Muscle of leg (tissue), 16 donors: ENCODE measurements around the gene UROD. TPM values are rescaled to one million over a fixed set of nuclear protein-coding genes. Genes with fewer than 3 reads are reported as not detected.
"Not testable (repeated sequence)": the region's sequence is repeated elsewhere in the genome, so short reads cannot be mapped to it uniquely, and the experiment has no call there.

Experiments used
- DNase-seq: peaks from one replicate; pipeline ENCODE4 v3.0.0; 2013
- H3K27ac ChIP-seq: one replicate; pipeline ENCODE4 v1.5.1; 2013; ENCODE audit warnings: mild to moderate bottlenecking, low read length, control low read depth
- H3K27me3 ChIP-seq: one replicate; pipeline ENCODE4 v1.6.1; 2013; ENCODE audit warnings: low read length; ENCODE audit not compliant: control insufficient read depth, insufficient read depth
- H3K36me3 ChIP-seq: one replicate; pipeline ENCODE4 v1.6.1; 2013; ENCODE audit warnings: low read length; ENCODE audit not compliant: control insufficient read depth, insufficient read depth
- H3K4me1 ChIP-seq: one replicate; pipeline ENCODE4 v1.6.1; 2013; ENCODE audit warnings: low read length; ENCODE audit not compliant: control insufficient read depth, insufficient read depth
- H3K4me3 ChIP-seq: one replicate; pipeline ENCODE4 v1.5.1; 2013; ENCODE audit warnings: low read length, control low read depth
- H3K9me3 ChIP-seq: replicated peaks from 2 replicates; pipeline ENCODE4 v1.6.1; 2013; ENCODE audit warnings: low read depth, low read length; ENCODE audit not compliant: control insufficient read depth
- WGBS: methylation state at CpG from one replicate; pipeline ENCODE4 v1.1.5; 2013; ENCODE audit warnings: missing lambda C conversion rate; ENCODE audit not compliant: insufficient coverage; 5-methylcytosine and 5-hydroxymethylcytosine counted together
- long read RNA-seq, 11 donors: transcript quantifications; one replicate each; lab custom pipeline, GENCODE V29; 2026
- polyA plus RNA-seq, 8 donors: library from polyadenylated mRNA; unstranded; fragments of 120-200 nt; gene quantifications; one replicate each; pipeline versions ENCODE4 v1.2.1 to v1.2.3, GENCODE V29; 2013; ENCODE audit warnings: inconsistent platforms in 1 of 8, low replicate concordance in 1 of 8; ENCODE audit not compliant: insufficient read length in 8 of 8, insufficient read depth in 1 of 8
- total RNA-seq: library from RNA; stranded (reverse); fragments of 120-200 nt; gene quantifications from one replicate; pipeline ENCODE4 v1.2.4, GENCODE V29; 2013

The UROD gene
- total RNA-seq (96.8 TPM), polyA plus RNA-seq (10 to 100 TPM; 79.9 to 94.0 (median 87.4) TPM)
- long read RNA-seq, donor 1, transcript UROD-210 (2 exons, 524 nt), result minor isoform, 9 of 29 reads
- long read RNA-seq, donor 1, transcript UROD-201 (10 exons, 1,300 nt), result major isoform, 14 of 29 reads
- long read RNA-seq, donor 1, partial matches to known transcripts, result 0 of 29 reads
- long read RNA-seq, donor 1, other reads (novel, unspliced or antisense), result 0 of 29 reads
- long read RNA-seq, donor 2, transcript UROD-210 (2 exons, 524 nt), result major isoform, 5 of 10 reads
- long read RNA-seq, donor 2, transcript UROD-201 (10 exons, 1,300 nt), result major isoform, 5 of 10 reads
- long read RNA-seq, donor 2, partial matches to known transcripts, result 0 of 10 reads
- long read RNA-seq, donor 2, other reads (novel, unspliced or antisense), result 0 of 10 reads
- long read RNA-seq, donor 3, transcript UROD-201 (10 exons, 1,300 nt), result major isoform, 32 of 61 reads
- long read RNA-seq, donor 3, transcript UROD-210 (2 exons, 524 nt), result minor isoform, 28 of 61 reads
- long read RNA-seq, donor 3, partial matches to known transcripts, result 0 of 61 reads
- long read RNA-seq, donor 3, other reads (novel, unspliced or antisense), result 0 of 61 reads
- long read RNA-seq, donor 4, transcript UROD-210 (2 exons, 524 nt), result minor isoform, 7 of 33 reads
- long read RNA-seq, donor 4, transcript UROD-201 (10 exons, 1,300 nt), result major isoform, 19 of 33 reads
- long read RNA-seq, donor 4, partial matches to known transcripts, result 6 of 33 reads
- long read RNA-seq, donor 4, other reads (novel, unspliced or antisense), result 0 of 33 reads
- long read RNA-seq, donor 5, transcript UROD-201 (10 exons, 1,300 nt), result major isoform, 50 of 119 reads
- long read RNA-seq, donor 5, transcript UROD-210 (2 exons, 524 nt), result minor isoform, 48 of 119 reads
- long read RNA-seq, donor 5, partial matches to known transcripts, result 12 of 119 reads
- long read RNA-seq, donor 5, other reads (novel, unspliced or antisense), result 5 of 119 reads
- long read RNA-seq, donor 6, transcript UROD-201 (10 exons, 1,300 nt), result major isoform, 42 of 122 reads
- long read RNA-seq, donor 6, transcript UROD-210 (2 exons, 524 nt), result major isoform, 42 of 122 reads
- long read RNA-seq, donor 6, partial matches to known transcripts, result 24 of 122 reads
- long read RNA-seq, donor 6, other reads (novel, unspliced or antisense), result 9 of 122 reads
- long read RNA-seq, donor 7, transcript UROD-210 (2 exons, 524 nt), result major isoform, 51 of 113 reads
- long read RNA-seq, donor 7, transcript UROD-201 (10 exons, 1,300 nt), result minor isoform, 31 of 113 reads
- long read RNA-seq, donor 7, partial matches to known transcripts, result 30 of 113 reads
- long read RNA-seq, donor 7, other reads (novel, unspliced or antisense), result 0 of 113 reads
- long read RNA-seq, donor 8, transcript UROD-212 (4 exons, 934 nt), result minor isoform, 8 of 60 reads
- long read RNA-seq, donor 8, transcript UROD-210 (2 exons, 524 nt), result major isoform, 23 of 60 reads
- long read RNA-seq, donor 8, transcript UROD-201 (10 exons, 1,300 nt), result minor isoform, 20 of 60 reads
- long read RNA-seq, donor 8, partial matches to known transcripts, result 6 of 60 reads
- long read RNA-seq, donor 8, other reads (novel, unspliced or antisense), result 0 of 60 reads
- long read RNA-seq, donor 9, transcript UROD-210 (2 exons, 524 nt), result major isoform, 32 of 57 reads
- long read RNA-seq, donor 9, transcript UROD-201 (10 exons, 1,300 nt), result minor isoform, 14 of 57 reads
- long read RNA-seq, donor 9, partial matches to known transcripts, result 6 of 57 reads
- long read RNA-seq, donor 9, other reads (novel, unspliced or antisense), result 0 of 57 reads
- long read RNA-seq, donor 10, transcript UROD-210 (2 exons, 524 nt), result minor isoform, 25 of 69 reads
- long read RNA-seq, donor 10, transcript UROD-201 (10 exons, 1,300 nt), result major isoform, 27 of 69 reads
- long read RNA-seq, donor 10, partial matches to known transcripts, result 13 of 69 reads
- long read RNA-seq, donor 10, other reads (novel, unspliced or antisense), result 0 of 69 reads
- long read RNA-seq, donor 11, transcript UROD-210 (2 exons, 524 nt), result minor isoform, 21 of 68 reads
- long read RNA-seq, donor 11, transcript UROD-201 (10 exons, 1,300 nt), result major isoform, 28 of 68 reads
- long read RNA-seq, donor 11, partial matches to known transcripts, result 13 of 68 reads
- long read RNA-seq, donor 11, other reads (novel, unspliced or antisense), result 0 of 68 reads

DNA sequence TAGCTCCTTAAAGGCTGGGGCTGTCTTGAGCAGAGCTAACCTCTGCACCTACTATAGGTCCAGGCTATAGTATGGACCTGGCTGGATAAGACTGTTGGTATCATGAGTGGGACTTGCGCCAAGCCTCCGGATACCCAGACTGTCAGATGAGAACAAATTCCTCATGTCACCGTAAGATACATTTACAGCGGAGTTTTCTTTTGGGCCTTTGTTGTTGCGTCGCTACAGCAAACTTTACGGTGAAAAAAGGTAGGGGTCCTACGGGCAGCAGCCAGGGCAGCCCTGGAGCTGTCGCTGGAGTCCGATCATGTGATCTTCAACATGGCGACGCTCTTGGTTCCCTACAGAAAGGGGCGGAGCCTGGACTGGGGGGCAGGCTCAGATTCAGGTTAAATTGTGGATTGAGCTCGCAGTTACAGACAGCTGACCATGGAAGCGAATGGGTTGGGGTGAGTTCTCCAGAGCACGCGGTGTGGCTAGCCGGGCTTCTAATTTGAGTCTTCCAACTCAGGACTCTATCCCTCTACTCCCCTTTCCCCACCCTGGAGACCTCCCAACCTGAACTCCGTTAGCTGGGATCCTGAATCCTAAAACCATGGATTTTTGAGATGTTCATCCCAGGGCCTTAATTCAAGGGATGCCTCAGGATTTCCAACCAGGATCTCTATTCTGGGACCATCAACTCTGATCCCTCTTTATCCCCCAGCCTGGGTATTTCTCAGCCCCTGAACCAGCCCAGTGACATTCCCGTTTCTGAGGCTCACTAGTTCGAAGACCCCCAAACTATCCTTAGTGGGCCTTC, at the start of gene UROD:
UROD (plus strand) TSS at position 418 of the 802 bp plus-strand sequence; CDS start at position 430, 12 bp downstream.
- H3K27me3 ChIP-seq, result no peaks in the 10 kb centered on the region
- peak within 1 kb of the TSS; percentile 93 for H3K27ac ChIP-seq
- peaks cover 56% of the 10 kb centered on the region for H3K36me3 ChIP-seq
- H3K4me3 ChIP-seq, result peak within 1 kb of the TSS; percentile 89
- H3K9me3 ChIP-seq, result no peaks in the 10 kb centered on the region
- WGBS, result 0% methylated on average over 12 of the region's 21 CpGs
- DNase-seq, result peak; percentile 99
- H3K4me1 ChIP-seq, result peaks cover 42% of the 10 kb centered on the region

DNA sequence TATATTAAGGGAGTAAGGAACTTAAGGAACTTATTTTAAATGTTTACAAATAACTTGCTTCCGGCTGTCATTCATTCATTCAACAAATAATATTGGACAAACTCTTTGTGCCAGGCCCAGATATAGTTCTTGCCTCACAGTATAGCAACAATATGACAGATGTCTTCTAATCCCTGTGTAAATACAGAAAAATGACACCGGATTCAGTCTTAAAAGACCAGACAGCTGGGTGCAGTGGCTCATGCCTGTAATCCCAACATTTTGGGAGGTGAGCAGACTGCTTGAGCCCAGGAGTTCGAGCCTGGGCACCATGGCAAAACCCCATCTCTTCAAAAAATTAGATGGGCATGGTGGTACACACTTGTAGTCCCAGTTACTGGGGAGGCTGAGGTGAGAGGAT, 49.3 kb upstream of the UROD start:
- no peak for DNase-seq
- Histone ChIP-seq H3K27ac (no peak overlapping the region), H3K4me1 (no peaks in the 10 kb centered on the region), H3K36me3 (peaks cover 5% of the 10 kb centered on the region), H3K27me3 (no peaks in the 10 kb centered on the region), H3K9me3 (no peaks in the 10 kb centered on the region), H3K4me3 (no peak overlapping the region)
- WGBS, result 95% methylated on average over 3 of the region's 3 CpGs

DNA sequence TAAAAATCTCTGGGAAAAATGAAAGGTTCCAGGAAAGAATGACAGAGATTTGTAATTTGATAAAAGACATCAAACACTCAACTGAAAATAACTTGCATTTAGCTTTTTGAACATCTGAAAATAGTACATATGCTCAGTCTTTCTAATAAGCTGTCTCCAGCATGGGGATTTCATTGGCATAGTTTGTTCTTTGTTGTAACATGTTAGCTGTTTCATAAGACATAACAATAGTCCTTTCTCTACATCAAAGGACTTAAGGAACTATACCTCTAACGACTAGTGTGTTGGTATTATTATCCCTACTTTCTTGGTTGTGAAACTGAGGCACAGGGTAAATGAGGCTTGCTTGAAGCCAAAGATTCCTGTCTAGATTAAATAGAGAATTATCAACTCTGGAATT, 47.7 kb upstream of the UROD start:
- Histone ChIP-seq H3K9me3 (no peaks in the 10 kb centered on the region), H3K4me3 (no peak overlapping the region), H3K4me1 (no peaks in the 10 kb centered on the region), H3K27ac (no peak overlapping the region), H3K36me3 (peaks cover 7% of the 10 kb centered on the region), H3K27me3 (no peaks in the 10 kb centered on the region)
- no CpG with 5 or more reads among the region's 1 CpG for WGBS
- DNase-seq, result no peak

DNA sequence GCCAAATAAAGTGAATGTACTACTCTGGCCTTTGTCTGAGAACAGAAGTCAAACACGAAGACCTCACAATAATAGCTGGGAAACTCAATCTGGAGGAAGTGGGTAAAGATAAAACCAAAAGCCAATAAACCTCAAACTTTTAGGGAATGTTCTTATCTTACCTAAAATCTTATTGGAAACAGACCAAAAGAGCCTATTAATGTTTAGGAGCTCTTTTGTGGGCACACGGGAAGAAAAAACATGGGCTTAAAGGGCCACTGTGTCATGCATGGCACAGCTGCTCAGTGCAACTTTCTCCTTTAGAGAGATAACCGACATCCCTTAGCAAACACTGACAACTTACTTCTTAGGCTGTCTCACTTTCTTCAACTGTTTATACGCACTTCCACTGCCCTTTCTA, 41.7 kb upstream of the UROD start:
- H3K36me3 ChIP-seq, result peaks cover 17% of the 10 kb centered on the region
- no peaks in the 10 kb centered on the region for H3K27me3 ChIP-seq
- no peak for DNase-seq
- WGBS, result 20% methylated on average over 1 of the region's 4 CpGs
- no peak overlapping the region for H3K27ac ChIP-seq
- H3K4me3 ChIP-seq, result no peak overlapping the region
- H3K4me1 ChIP-seq, result no peaks in the 10 kb centered on the region
- H3K9me3 ChIP-seq, result no peaks in the 10 kb centered on the region

DNA sequence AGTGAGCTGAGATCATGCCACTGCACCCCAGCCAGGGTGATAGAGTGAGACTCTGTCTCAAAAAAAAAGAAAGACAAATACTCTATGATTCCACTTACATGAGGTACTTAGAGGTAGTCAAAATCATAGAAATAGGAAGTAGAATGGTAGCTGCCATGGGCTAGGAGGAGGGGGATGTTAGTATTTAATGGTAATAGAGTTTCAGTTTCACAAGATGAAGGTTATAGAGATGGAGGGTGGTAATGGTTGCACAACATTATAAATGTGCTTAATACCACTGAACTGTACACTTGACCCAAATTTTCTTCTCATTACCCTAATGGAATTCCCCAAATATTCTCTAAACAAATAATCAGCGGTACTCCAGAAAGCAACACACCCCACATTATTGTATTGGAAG, 38.4 kb upstream of the UROD start:
- H3K4me3 ChIP-seq, result no peak overlapping the region
- H3K27me3 ChIP-seq, result no peaks in the 10 kb centered on the region
- H3K36me3 ChIP-seq, result peaks cover 31% of the 10 kb centered on the region
- WGBS, result no CpG with 5 or more reads among the region's 1 CpG
- no peaks in the 10 kb centered on the region for H3K9me3 ChIP-seq
- DNase-seq, result no peak
- no peak overlapping the region for H3K27ac ChIP-seq
- H3K4me1 ChIP-seq, result no peaks in the 10 kb centered on the region

DNA sequence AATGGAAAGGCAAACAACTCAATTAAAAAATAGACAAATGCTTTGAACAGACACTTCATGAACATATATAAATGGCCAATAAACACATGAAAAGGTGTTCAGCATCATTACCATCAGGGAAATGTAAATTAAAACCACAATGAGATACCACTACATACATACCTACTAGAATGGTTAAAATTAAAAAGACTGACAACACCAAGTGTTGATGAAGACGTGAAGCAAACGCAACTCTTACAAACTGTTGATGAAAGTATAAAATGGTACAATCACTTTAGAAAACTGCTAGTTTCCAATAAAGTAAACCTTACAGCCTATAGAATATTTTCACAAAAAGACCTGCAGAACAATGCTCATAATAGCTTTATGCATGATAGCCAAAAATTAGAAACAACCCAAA, 35.8 kb upstream of the UROD start:
- Histone ChIP-seq H3K4me3 (no peak overlapping the region), H3K4me1 (no peaks in the 10 kb centered on the region), H3K27me3 (no peaks in the 10 kb centered on the region), H3K36me3 (peaks cover 37% of the 10 kb centered on the region), H3K27ac (no peak overlapping the region), H3K9me3 (no peaks in the 10 kb centered on the region)
- no peak for DNase-seq
- no CpG with 5 or more reads among the region's 2 CpGs for WGBS

DNA sequence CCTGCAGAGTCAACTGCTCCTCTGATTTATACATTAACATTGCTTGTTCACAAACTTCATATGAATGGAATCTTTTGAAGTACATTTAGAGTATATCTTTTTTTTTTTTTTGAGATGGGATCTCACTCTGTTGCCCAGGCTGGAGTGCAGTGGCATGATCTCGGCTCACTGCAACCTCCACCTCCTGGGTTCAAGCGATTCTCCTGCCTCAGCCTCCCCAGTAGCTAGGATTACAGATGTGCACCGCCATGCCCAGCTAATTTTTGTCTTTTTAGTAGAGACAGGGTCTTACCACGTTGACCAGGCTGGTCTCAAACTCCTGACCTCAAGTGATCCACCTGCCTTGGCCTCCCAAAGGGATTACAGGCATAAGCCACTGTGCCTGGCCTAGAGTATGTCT, 34.7 kb upstream of the UROD start:
- not testable (repeated sequence) for H3K27me3 ChIP-seq, H3K4me1 ChIP-seq, H3K9me3 ChIP-seq, H3K27ac ChIP-seq, DNase-seq, H3K4me3 ChIP-seq
- 100% methylated on average over 2 of the region's 4 CpGs for WGBS
- peaks cover 37% of the 10 kb centered on the region for H3K36me3 ChIP-seq

DNA sequence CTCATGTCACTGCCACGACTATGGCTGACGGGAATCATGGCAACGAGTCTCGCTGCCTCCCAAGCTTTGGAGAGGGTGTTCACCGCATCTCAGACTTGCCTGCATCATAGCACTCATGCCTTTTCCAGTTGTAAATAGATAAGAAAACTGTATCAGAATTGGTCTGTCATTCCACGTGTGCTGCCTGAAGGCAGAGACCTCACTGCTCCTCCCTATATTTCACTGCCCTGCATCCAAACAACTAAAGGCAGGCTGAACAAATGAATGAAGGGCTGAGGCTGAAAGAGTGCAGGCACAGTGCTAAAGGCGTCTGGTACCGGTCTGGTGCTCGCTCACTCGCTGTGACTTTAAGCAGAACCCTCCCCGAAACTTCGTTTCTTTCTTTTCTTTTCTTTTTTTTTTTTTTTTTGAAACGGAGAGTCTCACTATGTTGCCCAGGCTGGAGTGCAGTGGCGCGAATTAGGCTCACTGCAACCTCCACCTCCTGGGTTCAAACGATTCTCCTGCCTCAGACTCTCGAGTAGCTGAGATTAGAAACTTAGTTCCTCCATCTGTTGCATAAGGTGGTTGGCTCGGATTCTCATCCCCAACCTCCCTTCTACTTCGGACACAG, 26.2 kb upstream of the UROD start:
- 2% methylated on average over 11 of the region's 19 CpGs for WGBS
- Histone ChIP-seq H3K9me3 (no peaks in the 10 kb centered on the region), H3K27ac (peak overlapping the region; percentile 72), H3K27me3 (no peaks in the 10 kb centered on the region), H3K4me3 (peak overlapping the region; percentile 98), H3K36me3 (peaks cover under 1% of the 10 kb centered on the region), H3K4me1 (peaks cover 13% of the 10 kb centered on the region)
- no peak for DNase-seq
